DND-41 (cell line): Measurements from ENCODE around the gene BCR.

Experiments
- EZH2 ChIP-seq: IDR thresholded peaks from 3 replicates; pipeline ENCODE4 v1.6.1; 2012; ENCODE audit warnings: borderline replicate concordance, low read depth, mild to moderate bottlenecking, moderate library complexity, low read length, inconsistent platforms; ENCODE audit not compliant: severe bottlenecking
- TF ChIP-seq, protein P1 (sequence below): IDR thresholded peaks from 2 replicates; pipeline ENCODE4 v1.5.1; 2012; ENCODE audit warnings: borderline replicate concordance, low read length, moderate library complexity, mild to moderate bottlenecking; ENCODE audit not compliant: poor library complexity, severe bottlenecking; ENCODE audit errors: extremely low read depth

DNA sequence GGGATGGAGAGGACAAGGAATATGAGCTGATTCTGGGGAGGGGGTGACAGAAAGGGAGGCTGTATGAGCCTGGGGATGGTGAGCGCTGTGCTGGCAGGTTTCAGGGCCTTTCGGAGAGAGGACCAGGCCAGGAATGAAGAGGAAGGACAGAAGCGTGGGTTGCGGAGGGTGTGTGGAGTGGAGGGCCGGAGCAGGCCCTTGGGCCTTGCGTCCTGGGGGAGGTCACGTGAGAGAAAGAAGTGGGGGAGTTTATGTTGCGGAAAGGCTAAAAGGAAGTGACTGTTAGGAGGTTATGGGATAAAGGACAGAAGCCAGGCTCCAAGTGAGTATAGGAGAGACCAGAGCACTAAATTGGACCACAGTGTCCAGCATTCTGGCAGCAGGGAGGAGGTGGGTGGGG, 17.5 kb downstream of the BCR start:
- TF ChIP-seq, protein P1, sequence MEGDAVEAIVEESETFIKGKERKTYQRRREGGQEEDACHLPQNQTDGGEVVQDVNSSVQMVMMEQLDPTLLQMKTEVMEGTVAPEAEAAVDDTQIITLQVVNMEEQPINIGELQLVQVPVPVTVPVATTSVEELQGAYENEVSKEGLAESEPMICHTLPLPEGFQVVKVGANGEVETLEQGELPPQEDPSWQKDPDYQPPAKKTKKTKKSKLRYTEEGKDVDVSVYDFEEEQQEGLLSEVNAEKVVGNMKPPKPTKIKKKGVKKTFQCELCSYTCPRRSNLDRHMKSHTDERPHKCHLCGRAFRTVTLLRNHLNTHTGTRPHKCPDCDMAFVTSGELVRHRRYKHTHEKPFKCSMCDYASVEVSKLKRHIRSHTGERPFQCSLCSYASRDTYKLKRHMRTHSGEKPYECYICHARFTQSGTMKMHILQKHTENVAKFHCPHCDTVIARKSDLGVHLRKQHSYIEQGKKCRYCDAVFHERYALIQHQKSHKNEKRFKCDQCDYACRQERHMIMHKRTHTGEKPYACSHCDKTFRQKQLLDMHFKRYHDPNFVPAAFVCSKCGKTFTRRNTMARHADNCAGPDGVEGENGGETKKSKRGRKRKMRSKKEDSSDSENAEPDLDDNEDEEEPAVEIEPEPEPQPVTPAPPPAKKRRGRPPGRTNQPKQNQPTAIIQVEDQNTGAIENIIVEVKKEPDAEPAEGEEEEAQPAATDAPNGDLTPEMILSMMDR: no peak
- no peak for TF ChIP-seq EZH2
